PC-9 (cell line): Measurements from ENCODE around the gene SP140L. TPM values are rescaled to one million over a fixed set of nuclear protein-coding genes. Genes with fewer than 3 reads are reported as not detected.
A peak's percentile ranks its signal among the peaks of the same experiment; 100 is the strongest.

Experiments
- BruUV-seq: library from RNA; stranded (reverse); fragments of 400-500 nt; replicated peaks from 2 replicates; lab custom pipeline; 2021; lab: Mats Ljungman, UMichigan
- CTCF ChIA-PET: fragments of 300-600 bp; sonication (Branson Sonifier 250); formaldehyde crosslinking; loops from one replicate; lab custom pipeline; 2022; ENCODE audit warnings: antibody characterized with exemption; lab: Charles Lee
- POLR2A ChIA-PET: fragments of 300-600 bp; sonication (Branson Sonifier 250); formaldehyde crosslinking; loops from one replicate; lab custom pipeline; 2022; ENCODE audit warnings: antibody characterized with exemption; ENCODE audit not compliant: unreplicated experiment; lab: Charles Lee
- DNase-seq, 2 experiments: peaks; one replicate each; pipeline versions ENCODE4 v3.0.0 to v3.0.0-alpha.2; 2015 to 2022; ENCODE audit warnings: mixed read lengths in 1 of 2
- H2AFZ ChIP-seq: fragments of 200-600 bp; sonication (generic); 2 replicates; pipeline ENCODE4 v1.8.1; 2017; ENCODE audit warnings: antibody characterized with exemption
- H3F3A ChIP-seq: fragments of 200-600 bp; sonication (generic); 2 replicates; pipeline ENCODE4 v1.8.1; 2017; ENCODE audit warnings: antibody characterized with exemption, mild to moderate bottlenecking, low read depth; ENCODE audit not compliant: insufficient read depth
- H3K27ac ChIP-seq: fragments of 200-600 bp; sonication (generic); 2 replicates; pipeline ENCODE4 v1.6.1; 2016; ENCODE audit warnings: mixed run types
- H3K27me3 ChIP-seq: fragments of 200-600 bp; sonication (generic); 2 replicates; pipeline ENCODE4 v1.6.1; 2016; ENCODE audit warnings: low read depth, mixed run types; ENCODE audit not compliant: insufficient read depth
- H3K36me3 ChIP-seq: fragments of 200-600 bp; sonication (generic); 2 replicates; pipeline ENCODE4 v1.6.1; 2016; ENCODE audit warnings: low read depth, mixed run types
- H3K4me1 ChIP-seq: fragments of 200-600 bp; sonication (generic); replicated peaks from 2 replicates; pipeline ENCODE4 v1.6.1; 2016; ENCODE audit warnings: mixed run types; ENCODE audit not compliant: insufficient read depth
- H3K4me2 ChIP-seq: fragments of 200-600 bp; sonication (generic); 2 replicates; pipeline ENCODE4 v1.6.1; 2017; ENCODE audit warnings: mixed run types
- H3K4me3 ChIP-seq: fragments of 200-600 bp; sonication (generic); 2 replicates; pipeline ENCODE4 v1.6.1; 2016; ENCODE audit warnings: mixed run types
- H3K79me2 ChIP-seq: fragments of 200-600 bp; sonication (generic); 2 replicates; pipeline ENCODE4 v1.6.1; 2017; ENCODE audit warnings: low read depth, mixed run types
- H3K9me2 ChIP-seq: fragments of 200-600 bp; sonication (generic); 2 replicates; pipeline ENCODE4 v1.8.1; 2017; ENCODE audit warnings: mild to moderate bottlenecking; ENCODE audit not compliant: insufficient read depth
- H3K9me3 ChIP-seq: fragments of 200-600 bp; sonication (generic); 2 replicates; pipeline ENCODE4 v1.8.1; 2016; ENCODE audit warnings: low read depth; ENCODE audit not compliant: insufficient read depth
- H4K20me1 ChIP-seq: fragments of 200-600 bp; sonication (generic); 2 replicates; pipeline ENCODE4 v1.8.1; 2017; ENCODE audit not compliant: insufficient read depth
- EZH2 ChIP-seq: fragments of 200-600 bp; sonication (generic); IDR thresholded peaks from 2 replicates; pipeline ENCODE4 v1.8.0; 2017; ENCODE audit warnings: antibody characterized with exemption, low read depth
- intact Hi-C: fragments of 100-400 bp; cut with micrococcal nuclease; formaldehyde crosslinking; loops from one replicate; pipeline ENCODE4 v1.10.0; 2022; ENCODE audit not compliant: unreplicated experiment
- total RNA-seq: library from RNA; stranded (reverse); gene quantifications from 2 replicates; pipeline ENCODE4 v1.2.3, GENCODE V29; 2021
- TF ChIP-seq, protein P1 (sequence below): fragments of 200-600 bp; sonication (generic); conservative IDR thresholded peaks from 2 replicates; pipeline ENCODE4 v1.6.1; 2017; ENCODE audit warnings: mixed run types, antibody characterized with exemption, mild to moderate bottlenecking, moderate library complexity

The SP140L gene
- total RNA-seq, 1 experiment from 2014 or later: 23.6 TPM

DNA sequence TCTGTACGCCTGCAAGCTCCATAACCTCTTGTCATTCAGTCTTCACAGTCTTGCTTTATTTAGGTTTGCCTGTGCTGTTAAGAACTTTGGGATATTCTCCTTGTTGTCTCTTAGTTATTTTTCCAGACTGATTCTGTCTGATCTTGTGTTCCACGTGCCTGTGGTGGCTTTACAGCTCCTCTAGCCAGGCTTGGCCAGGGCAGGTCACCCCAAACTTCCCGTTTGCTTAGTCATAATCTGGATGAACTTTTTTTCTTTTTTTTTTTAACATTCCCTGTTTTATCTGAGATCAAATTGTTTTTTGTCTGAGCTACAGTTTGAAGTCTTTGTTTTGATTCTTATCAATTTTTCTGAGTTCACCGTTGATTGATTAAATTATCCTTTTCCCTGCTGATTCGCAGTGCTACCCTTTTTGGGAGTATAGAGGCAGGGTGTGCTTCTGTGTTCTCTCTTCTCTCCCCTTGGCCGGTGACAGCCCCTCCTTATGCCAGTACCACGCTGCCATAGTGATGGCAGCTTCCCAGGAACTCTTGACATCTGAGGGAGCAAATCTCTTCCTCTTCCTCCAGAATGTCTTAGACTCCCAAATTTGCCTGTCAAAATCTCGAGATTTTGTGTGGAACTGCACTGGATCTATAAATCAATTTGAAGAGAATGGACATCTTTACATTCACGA, 91.5 kb downstream of the SP140L start:
- H3K4me3 ChIP-seq: peak overlapping the region; percentile 58; the same call in 1 of the 2 replicates
- CTCF ChIA-PET: no interaction called here

DNA sequence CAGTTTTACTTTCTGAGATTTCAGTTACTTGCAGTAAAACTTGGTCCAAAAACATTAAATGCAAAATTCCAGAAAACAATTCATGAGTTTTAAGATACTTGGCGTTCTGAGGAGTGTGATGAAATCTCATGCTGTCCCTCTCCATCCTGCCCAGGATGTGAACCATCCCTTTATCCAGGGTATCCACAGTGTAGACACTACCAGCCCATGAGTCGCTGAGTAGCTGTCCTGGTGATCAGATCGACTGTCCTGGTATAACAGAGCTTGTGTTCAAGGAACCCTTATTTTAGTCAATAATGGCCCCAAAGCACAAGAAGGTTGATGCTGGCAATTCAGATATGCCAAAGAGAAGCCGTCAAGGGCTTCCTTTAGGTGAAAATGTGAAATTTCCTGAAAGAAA, 92.2 kb downstream of the SP140L start:
- Histone ChIP-seq H2AFZ (no peak overlapping the region), H3K4me3 (no peak overlapping the region), H4K20me1 (no peaks in the 10 kb centered on the region), H3K36me3 (no peaks in the 10 kb centered on the region; the same call in 1 of the 2 replicates), H3F3A (peaks cover 5% of the 10 kb centered on the region), H3K4me2 (peak overlapping the region; percentile 79; the same call in 1 of the 2 replicates), H3K79me2 (peaks cover 42% of the 10 kb centered on the region), H3K27me3 (no peaks in the 10 kb centered on the region), H3K9me2 (no peaks in the 10 kb centered on the region), H3K27ac (no peak overlapping the region), H3K4me1 (peaks cover 30% of the 10 kb centered on the region), H3K9me3 (no peaks in the 10 kb centered on the region)
- ChIA-PET CTCF (interaction anchor here (0.6 kb wide), 1 partner anchor 16 kb away, joined by 7 read pairs; no protein-coding TSS in a partner anchor), POLR2A (no interaction called here)
- intact Hi-C loops: loop anchor here (2.0 to 10.0 kb wide), 3 partner anchors 196 to 364 kb away; no protein-coding TSS in a partner anchor
- TF ChIP-seq, protein P1, sequence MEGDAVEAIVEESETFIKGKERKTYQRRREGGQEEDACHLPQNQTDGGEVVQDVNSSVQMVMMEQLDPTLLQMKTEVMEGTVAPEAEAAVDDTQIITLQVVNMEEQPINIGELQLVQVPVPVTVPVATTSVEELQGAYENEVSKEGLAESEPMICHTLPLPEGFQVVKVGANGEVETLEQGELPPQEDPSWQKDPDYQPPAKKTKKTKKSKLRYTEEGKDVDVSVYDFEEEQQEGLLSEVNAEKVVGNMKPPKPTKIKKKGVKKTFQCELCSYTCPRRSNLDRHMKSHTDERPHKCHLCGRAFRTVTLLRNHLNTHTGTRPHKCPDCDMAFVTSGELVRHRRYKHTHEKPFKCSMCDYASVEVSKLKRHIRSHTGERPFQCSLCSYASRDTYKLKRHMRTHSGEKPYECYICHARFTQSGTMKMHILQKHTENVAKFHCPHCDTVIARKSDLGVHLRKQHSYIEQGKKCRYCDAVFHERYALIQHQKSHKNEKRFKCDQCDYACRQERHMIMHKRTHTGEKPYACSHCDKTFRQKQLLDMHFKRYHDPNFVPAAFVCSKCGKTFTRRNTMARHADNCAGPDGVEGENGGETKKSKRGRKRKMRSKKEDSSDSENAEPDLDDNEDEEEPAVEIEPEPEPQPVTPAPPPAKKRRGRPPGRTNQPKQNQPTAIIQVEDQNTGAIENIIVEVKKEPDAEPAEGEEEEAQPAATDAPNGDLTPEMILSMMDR: no peak
- TF ChIP-seq EZH2: no peak
- DNase-seq: no peak
- no TSS peak for BruUV-seq

More for the DNA sequence above, 91.5 kb downstream of the SP140L start:
- TF ChIP-seq, protein P1: no peak
- no peak for TF ChIP-seq EZH2
- DNase-seq: peak; percentile 40 to 44
- H3K27ac ChIP-seq: peak overlapping the region; percentile 38
- no peaks in the 10 kb centered on the region; the same call in 1 of the 2 replicates for H3K36me3 ChIP-seq
- H3K27me3 ChIP-seq: no peaks in the 10 kb centered on the region
- H3K79me2 ChIP-seq: peaks cover 37% of the 10 kb centered on the region
- no peaks in the 10 kb centered on the region for H4K20me1 ChIP-seq
- POLR2A ChIA-PET: no interaction called here
- H3K9me2 ChIP-seq: no peaks in the 10 kb centered on the region
- H2AFZ ChIP-seq: peak overlapping the region; percentile 61; the same call in 1 of the 2 replicates
- H3K4me2 ChIP-seq: peak overlapping the region; percentile 79
- H3K4me1 ChIP-seq: peaks cover 30% of the 10 kb centered on the region
- no peaks in the 10 kb centered on the region for H3K9me3 ChIP-seq
- H3F3A ChIP-seq: peaks cover 5% of the 10 kb centered on the region
- intact Hi-C loops: loop anchor here (2.0 to 10.0 kb wide), 3 partner anchors 196 to 364 kb away; no protein-coding TSS in a partner anchor
- TSS peak; percentile 14 for BruUV-seq

DNA sequence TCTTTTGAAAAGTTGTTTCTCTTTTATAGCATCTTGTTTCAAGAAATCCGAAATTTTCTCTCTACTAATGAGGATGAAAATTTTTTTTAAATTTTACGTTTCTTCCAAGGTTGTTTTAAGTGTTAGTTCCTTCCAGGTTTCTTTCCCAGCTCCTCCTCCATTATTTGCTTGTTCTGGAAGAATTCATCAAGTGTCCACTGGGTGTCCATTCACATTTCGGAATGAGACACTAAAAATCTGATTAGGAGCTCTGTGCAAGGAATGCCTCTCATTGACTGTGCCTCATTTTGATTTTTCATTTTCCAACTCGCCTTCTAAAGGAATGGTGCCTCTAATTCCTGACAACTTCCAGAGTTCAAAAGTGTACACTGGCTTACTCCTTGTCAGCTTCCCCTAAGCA, 95.2 kb downstream of the SP140L start:
- no TSS peak for BruUV-seq
- Histone ChIP-seq H3K27ac (no peak overlapping the region), H3K79me2 (peaks cover 53% of the 10 kb centered on the region), H3K4me2 (no peak overlapping the region), H3K9me2 (no peaks in the 10 kb centered on the region), H4K20me1 (no peaks in the 10 kb centered on the region), H3K9me3 (no peaks in the 10 kb centered on the region), H3F3A (no peaks in the 10 kb centered on the region; the same call in 1 of the 2 replicates), H3K27me3 (no peaks in the 10 kb centered on the region), H3K36me3 (no peaks in the 10 kb centered on the region; the same call in 1 of the 2 replicates), H2AFZ (no peak overlapping the region), H3K4me3 (no peak overlapping the region), H3K4me1 (peaks cover 19% of the 10 kb centered on the region)
- no peak for DNase-seq
- TF ChIP-seq, protein P1: no peak
- TF ChIP-seq EZH2: no peak
- CTCF ChIA-PET: no interaction called here
- POLR2A ChIA-PET: no interaction called here
- intact Hi-C loops: no loop called here
